HL-60 (cell line): Measurements from ENCODE around the gene GRIN2B.

Experiments
- DNase-seq, 2 experiments: peaks; one replicate each; pipeline ENCODE4 v3.0.0-alpha.2; 2010 to 2020; ENCODE audit warnings: low read depth in 1 of 2, low spot score in 1 of 2
- H3K27ac ChIP-seq: fragments of 250-450 bp; sonication (Bioruptor Pico); replicated peaks from 2 replicates; pipeline ENCODE4 v1.5.1; 2020; ENCODE audit warnings: mild to moderate bottlenecking, moderate library complexity
- H3K27me3 ChIP-seq: fragments of 250-450 bp; sonication (Bioruptor Pico); 2 replicates; pipeline ENCODE4 v1.5.1; 2021; ENCODE audit warnings: mild to moderate bottlenecking, moderate library complexity; ENCODE audit not compliant: insufficient read depth, poor library complexity, severe bottlenecking
- H3K4me3 ChIP-seq: replicated peaks from 2 replicates; pipeline ENCODE4 v1.5.1; 2011; ENCODE audit warnings: mild to moderate bottlenecking, control low read depth, low read length; ENCODE audit not compliant: insufficient read depth
- CTCF ChIP-seq: IDR thresholded peaks from one replicate; pipeline ENCODE4 v1.5.1; 2011; ENCODE audit warnings: low read length, control low read depth, inconsistent platforms; ENCODE audit not compliant: insufficient read depth
- GABPA ChIP-seq: IDR thresholded peaks from 2 replicates; pipeline ENCODE4 v1.6.1; 2012; ENCODE audit warnings: low read depth
- POLR2AphosphoS5 ChIP-seq: IDR thresholded peaks from 2 replicates; pipeline ENCODE4 v1.6.1; 2012; ENCODE audit warnings: low read depth
- SPI1 ChIP-seq: IDR thresholded peaks from 2 replicates; pipeline ENCODE4 v1.6.1; 2012; ENCODE audit warnings: low read depth, mild to moderate bottlenecking, borderline replicate concordance
- TF ChIP-seq, protein P1 (sequence below): IDR thresholded peaks from 2 replicates; pipeline ENCODE4 v1.6.1; 2012; ENCODE audit warnings: low read depth; ENCODE audit not compliant: insufficient replicate concordance

GRIN2B gene

GRCh38 chr12:13950502-13950901 is 30.9 kb downstream of the GRIN2B start:
- Histone ChIP-seq H3K4me3 (no peak overlapping the region), H3K27me3 (no peaks in the 10 kb centered on the region), H3K27ac (no peak overlapping the region)
- no peak for DNase-seq
- TF ChIP-seq, protein P1, sequence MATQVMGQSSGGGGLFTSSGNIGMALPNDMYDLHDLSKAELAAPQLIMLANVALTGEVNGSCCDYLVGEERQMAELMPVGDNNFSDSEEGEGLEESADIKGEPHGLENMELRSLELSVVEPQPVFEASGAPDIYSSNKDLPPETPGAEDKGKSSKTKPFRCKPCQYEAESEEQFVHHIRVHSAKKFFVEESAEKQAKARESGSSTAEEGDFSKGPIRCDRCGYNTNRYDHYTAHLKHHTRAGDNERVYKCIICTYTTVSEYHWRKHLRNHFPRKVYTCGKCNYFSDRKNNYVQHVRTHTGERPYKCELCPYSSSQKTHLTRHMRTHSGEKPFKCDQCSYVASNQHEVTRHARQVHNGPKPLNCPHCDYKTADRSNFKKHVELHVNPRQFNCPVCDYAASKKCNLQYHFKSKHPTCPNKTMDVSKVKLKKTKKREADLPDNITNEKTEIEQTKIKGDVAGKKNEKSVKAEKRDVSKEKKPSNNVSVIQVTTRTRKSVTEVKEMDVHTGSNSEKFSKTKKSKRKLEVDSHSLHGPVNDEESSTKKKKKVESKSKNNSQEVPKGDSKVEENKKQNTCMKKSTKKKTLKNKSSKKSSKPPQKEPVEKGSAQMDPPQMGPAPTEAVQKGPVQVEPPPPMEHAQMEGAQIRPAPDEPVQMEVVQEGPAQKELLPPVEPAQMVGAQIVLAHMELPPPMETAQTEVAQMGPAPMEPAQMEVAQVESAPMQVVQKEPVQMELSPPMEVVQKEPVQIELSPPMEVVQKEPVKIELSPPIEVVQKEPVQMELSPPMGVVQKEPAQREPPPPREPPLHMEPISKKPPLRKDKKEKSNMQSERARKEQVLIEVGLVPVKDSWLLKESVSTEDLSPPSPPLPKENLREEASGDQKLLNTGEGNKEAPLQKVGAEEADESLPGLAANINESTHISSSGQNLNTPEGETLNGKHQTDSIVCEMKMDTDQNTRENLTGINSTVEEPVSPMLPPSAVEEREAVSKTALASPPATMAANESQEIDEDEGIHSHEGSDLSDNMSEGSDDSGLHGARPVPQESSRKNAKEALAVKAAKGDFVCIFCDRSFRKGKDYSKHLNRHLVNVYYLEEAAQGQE: no peak
- TF ChIP-seq GABPA: no peak
- no peak for TF ChIP-seq CTCF

GRCh38 chr12:13948621-13949020 is 32.8 kb downstream of the GRIN2B start:
- TF ChIP-seq, protein P1: no peak
- TF ChIP-seq GABPA (no peak), CTCF (no peak), POLR2AphosphoS5 (no peak)
- Histone ChIP-seq H3K27ac (no peak overlapping the region), H3K4me3 (no peak overlapping the region), H3K27me3 (no peaks in the 10 kb centered on the region)
- no peak for DNase-seq

DNA sequence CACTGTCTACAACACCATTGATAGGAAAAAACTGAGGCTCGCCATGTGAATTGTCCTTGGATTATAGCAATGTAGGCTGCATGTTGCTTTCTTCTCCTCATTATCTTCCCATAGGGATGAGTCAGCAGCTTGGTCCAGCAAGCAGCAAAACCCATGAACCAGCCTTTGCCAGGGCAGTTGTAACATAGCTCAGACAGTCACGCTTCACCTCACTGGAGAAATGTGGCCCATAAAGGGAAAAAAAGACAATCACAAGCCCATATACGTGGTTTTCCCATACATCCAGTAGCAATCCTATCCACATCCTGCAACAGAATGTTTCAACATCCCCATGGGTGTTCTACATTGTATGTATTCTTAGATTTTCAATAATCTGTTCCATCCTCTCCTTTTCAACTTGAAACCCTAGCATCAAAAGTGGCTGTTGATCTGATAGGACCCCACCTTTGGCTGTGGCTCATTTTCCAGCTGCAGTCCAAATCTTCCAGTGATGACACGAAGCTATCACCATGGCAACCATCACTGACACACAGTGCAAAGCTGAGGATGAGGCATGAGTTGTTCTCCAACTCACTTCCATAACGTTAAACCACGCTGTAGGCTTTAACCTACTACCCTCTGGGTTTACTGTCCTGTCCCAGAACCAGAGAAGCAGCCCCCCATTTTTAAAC is 34.0 kb downstream of the GRIN2B start:
- no peaks in the 10 kb centered on the region for H3K27me3 ChIP-seq
- no peak overlapping the region for H3K27ac ChIP-seq
- no peak overlapping the region for H3K4me3 ChIP-seq
- TF ChIP-seq, protein P1: no peak
- TF ChIP-seq GABPA: no peak
- no peak for TF ChIP-seq CTCF
- no peak for TF ChIP-seq POLR2AphosphoS5
- TF ChIP-seq SPI1: no peak
- no peak for DNase-seq
